GM12801 (cell line): ENCODE results near the gene CTSC.

Experiments
- TF ChIP-seq, protein P1 (sequence below): IDR thresholded peaks from one replicate; pipeline ENCODE4 v1.5.1; 2011; ENCODE audit warnings: control low read depth; ENCODE audit not compliant: insufficient read length; ENCODE audit errors: extremely low read depth

Gene CTSC

DNA sequence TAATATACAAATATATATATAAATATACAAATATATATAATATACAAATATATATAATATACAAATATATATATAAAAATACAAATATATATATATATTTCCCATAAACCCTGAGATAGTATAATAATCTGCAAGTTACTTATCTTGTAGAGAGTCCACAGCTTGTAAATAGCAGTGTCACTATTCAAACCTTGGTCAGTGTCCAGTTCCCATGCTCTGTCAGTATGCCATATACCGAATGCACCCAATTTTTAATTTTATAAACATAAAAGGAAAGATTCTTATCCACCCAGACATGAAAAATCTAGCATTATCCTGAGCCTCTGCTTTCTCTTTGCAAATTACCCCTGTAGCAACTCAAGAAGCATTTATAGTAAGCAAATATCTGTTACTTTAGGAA, 21.6 kb upstream of the CTSC start:
- TF ChIP-seq, protein P1, sequence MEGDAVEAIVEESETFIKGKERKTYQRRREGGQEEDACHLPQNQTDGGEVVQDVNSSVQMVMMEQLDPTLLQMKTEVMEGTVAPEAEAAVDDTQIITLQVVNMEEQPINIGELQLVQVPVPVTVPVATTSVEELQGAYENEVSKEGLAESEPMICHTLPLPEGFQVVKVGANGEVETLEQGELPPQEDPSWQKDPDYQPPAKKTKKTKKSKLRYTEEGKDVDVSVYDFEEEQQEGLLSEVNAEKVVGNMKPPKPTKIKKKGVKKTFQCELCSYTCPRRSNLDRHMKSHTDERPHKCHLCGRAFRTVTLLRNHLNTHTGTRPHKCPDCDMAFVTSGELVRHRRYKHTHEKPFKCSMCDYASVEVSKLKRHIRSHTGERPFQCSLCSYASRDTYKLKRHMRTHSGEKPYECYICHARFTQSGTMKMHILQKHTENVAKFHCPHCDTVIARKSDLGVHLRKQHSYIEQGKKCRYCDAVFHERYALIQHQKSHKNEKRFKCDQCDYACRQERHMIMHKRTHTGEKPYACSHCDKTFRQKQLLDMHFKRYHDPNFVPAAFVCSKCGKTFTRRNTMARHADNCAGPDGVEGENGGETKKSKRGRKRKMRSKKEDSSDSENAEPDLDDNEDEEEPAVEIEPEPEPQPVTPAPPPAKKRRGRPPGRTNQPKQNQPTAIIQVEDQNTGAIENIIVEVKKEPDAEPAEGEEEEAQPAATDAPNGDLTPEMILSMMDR = no peak

DNA sequence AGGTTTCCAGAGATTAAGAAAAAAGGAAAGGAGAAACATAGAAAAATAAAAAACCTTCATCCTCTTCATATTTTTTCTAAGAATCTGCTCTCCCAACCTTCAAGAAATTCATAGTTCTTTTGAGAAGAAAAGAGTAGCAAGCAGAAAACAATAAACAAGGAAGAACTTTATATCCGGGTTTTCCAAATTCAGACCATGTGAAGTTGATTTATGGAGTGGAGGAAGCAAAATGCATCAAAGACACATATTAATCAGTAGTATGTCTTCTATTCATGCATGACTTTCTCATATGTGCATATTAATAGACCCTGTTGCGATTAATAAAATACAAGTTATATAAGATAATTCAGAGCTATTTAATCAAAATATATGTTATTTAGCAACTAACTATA, 20.5 kb upstream of the CTSC start:
- TF ChIP-seq, protein P1 = no peak

DNA sequence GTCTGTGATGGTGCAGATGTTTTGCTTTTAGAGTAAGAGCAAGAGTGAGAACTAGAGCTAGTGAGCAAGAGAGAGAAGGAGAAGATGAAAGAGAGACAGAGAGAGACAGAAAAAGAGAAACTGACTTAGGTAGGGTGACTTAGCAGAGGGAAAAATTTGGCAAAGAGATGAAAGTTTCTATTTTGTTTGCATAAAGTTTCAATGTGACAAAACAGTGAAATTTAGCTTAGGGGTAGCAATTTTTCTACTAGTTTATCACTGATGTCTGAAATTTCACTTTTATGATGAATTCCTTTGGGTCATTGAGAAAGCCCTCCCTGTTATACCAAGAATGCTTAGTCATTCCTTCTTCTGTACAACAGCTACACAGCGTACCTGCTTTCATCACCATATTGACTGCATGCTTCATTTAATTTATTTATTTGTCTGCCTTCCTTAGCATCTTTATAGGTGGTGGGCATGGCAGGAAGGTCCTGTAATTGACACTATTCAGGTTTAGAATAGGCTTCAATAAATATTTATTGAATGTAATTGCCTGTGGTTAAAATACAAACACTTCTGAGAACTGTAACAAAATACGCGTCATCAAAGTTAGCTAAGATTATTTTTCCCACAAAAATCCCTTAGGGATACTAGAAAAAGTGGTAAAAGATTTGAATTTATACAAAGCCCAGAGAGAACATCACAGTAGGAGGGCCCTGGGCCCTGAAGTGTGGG, 19.9 kb upstream of the CTSC start:
- TF ChIP-seq, protein P1 = no peak

DNA sequence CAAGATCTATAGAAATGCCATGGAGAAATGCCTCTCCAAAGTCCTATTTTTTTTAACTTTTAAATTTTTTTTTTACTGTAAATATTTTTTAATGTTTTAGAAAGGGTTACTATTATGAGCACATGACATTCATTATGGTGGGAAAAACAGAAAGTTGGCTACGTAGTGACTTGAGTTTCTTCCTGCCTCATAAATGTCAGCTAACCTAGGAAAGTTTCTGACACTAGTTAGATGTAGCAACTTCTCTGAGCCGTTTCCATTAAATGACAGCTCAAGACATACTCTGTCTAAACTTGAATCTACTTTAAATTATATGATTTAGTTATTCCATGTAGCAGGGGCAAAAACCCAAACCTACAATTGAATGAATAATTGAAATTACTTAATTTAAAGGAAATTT, 18.4 kb upstream of the CTSC start:
- TF ChIP-seq, protein P1 = no peak

DNA sequence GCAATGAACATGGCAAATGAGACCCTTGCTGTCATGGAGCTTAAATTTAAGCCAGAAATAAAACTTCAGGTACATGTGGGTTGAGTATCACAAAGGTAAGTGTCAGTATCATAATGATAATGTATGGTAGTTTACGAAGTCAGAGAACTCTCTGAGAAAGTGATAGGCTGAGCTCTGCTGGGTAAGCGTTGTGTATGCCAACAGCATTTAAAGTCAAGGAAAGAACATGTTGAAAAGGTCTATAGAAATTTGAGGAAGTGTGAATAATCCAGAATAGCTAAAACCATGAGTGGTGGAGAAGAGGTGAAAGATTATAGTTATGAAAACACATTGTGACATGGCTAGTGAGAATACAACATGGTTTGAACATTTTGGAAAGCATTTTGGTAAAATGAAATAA, 17.4 kb upstream of the CTSC start:
- TF ChIP-seq, protein P1 = no peak

DNA sequence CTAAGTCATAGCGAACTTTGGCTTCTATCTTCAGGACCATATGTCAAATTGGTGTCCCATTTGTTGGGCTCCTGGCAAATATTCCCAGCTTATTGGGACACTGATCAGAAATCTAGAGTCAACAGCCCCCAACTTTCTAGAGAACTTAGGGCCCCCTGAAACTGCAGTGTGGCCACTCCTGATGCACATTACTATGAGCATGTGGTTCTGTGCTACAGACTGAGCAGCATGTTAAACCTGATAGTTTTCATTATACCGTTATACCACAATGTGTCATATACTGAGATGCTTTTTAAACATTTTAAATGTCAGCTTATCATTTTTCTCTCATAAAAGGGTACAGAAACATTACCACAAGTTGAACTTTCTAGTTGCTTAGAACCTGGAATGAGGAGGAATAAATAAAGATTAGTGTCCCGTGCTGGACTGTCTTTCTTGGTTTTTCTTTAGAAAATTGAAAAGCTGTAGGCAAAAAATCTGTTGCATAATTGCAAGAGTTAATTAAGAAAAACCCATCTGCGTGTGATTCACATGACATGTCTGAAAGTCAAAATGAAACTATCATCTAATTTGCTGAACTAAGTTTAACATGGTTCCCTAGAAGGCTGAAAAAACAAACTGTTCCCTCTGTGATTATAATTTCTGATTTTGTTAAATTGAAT, 16.4 kb upstream of the CTSC start:
- TF ChIP-seq, protein P1 = no peak

DNA sequence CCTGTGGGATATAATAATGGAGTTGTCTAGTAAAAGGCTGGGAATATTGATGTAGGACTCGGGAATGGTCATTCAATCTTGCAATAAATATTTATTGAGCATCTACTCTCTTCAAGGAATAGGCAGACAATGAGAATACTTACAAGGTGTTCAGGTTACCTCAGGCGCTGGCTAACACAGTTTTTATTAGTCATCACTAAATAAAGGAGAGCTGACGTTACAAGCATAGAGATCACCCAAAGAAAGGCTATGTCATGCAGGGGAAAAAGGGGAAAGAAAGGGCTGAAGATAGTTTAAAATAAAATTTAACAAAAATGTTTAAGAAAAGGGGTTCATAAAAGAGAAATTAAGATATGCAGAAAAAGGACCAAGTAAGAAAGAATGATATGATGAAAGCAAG, 15.8 kb upstream of the CTSC start:
- TF ChIP-seq, protein P1 = no peak
